Measurements from ENCODE around the gene AATK.

Gene AATK

GRCh38 chr17:81068411-81069134, 97.4 kb downstream of the AATK start:
- DNase-seq = no peak

GRCh38 chr17:81067391-81067811, 98.6 kb downstream of the AATK start:
- no peak for DNase-seq
